Adrenal gland (tissue), 5 donors: Measurements from ENCODE around the gene STPG4.

Source experiments
- POLR2A ChIP-seq, 2 donors: fragments of 450-650 bp; IDR thresholded peaks; one replicate each; pipeline ENCODE4 v1.6.1; 2017; ENCODE audit warnings: antibody characterized with exemption in 2 of 2, mild to moderate bottlenecking in 2 of 2, moderate library complexity in 1 of 2
- TF ChIP-seq, protein P1 (sequence below), 6 experiments: fragments of 450-650 bp in 4 of 6; fragments of 200-600 bp in 2 of 6; sonication (generic) in 1 of 6; IDR thresholded peaks; 1 replicate in 5 of 6; 2 replicates in 1 of 6; pipeline versions ENCODE4 v1.5.1 to v1.8.0; 2016 to 2021; ENCODE audit warnings: antibody characterized with exemption in 6 of 6, mild to moderate bottlenecking in 2 of 6, moderate library complexity in 1 of 6
- donor health status: DM: no; HTN: no; CAD: no.

DNA sequence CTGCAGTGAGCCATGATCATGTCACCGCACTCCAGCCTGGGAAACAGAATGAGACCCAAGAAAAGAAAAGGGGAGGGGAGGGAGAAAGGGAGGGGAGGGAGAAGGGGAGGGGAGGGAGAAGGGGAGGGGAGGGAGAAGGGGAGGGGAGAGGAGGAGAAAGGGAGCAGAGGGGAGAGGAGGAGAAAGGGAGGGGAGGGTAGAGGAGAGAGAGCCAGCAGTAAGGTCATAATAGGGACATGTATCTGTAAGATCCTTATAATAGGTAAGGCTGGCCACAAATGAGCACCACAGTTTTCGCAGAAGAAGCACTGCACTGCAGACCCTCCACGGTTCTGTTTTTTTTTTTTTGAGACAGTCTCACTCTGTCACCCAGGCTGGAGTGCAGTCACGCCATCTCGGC lies 62.6 kb downstream of the STPG4 start:
- TF ChIP-seq, protein P1, sequence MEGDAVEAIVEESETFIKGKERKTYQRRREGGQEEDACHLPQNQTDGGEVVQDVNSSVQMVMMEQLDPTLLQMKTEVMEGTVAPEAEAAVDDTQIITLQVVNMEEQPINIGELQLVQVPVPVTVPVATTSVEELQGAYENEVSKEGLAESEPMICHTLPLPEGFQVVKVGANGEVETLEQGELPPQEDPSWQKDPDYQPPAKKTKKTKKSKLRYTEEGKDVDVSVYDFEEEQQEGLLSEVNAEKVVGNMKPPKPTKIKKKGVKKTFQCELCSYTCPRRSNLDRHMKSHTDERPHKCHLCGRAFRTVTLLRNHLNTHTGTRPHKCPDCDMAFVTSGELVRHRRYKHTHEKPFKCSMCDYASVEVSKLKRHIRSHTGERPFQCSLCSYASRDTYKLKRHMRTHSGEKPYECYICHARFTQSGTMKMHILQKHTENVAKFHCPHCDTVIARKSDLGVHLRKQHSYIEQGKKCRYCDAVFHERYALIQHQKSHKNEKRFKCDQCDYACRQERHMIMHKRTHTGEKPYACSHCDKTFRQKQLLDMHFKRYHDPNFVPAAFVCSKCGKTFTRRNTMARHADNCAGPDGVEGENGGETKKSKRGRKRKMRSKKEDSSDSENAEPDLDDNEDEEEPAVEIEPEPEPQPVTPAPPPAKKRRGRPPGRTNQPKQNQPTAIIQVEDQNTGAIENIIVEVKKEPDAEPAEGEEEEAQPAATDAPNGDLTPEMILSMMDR (IDR thresholded peaks at IDR 0.05): no peak
- TF ChIP-seq POLR2A (IDR thresholded peaks at IDR 0.05): no peak
